ENCODE measurements around the gene LMOD1. TPM values are rescaled to one million over a fixed set of nuclear protein-coding genes. Genes with fewer than 3 reads are reported as not detected.

The LMOD1 gene
- total and polyA plus RNA-seq, 2 of the 8 experiments (the other 6 are each of a cell fraction or from before 2014, with no cell fraction given), result 0.77 to 1.4 TPM

- Histone ChIP-seq H3K79me1 (ENCODE audit: low read depth, low read length) (no peaks in the 10 kb centered on the region), H2BK12ac (ENCODE audit: low read depth, low read length) (no peak overlapping the region), H3K23me2 (ENCODE audit: low read depth, low read length) (no peaks in the 10 kb centered on the region), H2BK120ac (replicated peaks; ENCODE audit: low read depth, low read length) (no peak overlapping the region), H3K18ac (ENCODE audit: extremely low read depth, low read length) (no peak overlapping the region), H3K23ac (ENCODE audit: insufficient read length) (no peak overlapping the region), H3K27ac (ENCODE audit: low read depth, low read length) (no peak overlapping the region), H3K4me2 (ENCODE audit: insufficient read depth in 1 of 2, low read depth in 2 of 2, low read length in 2 of 2) (no peak overlapping the region), H3K4ac (replicated peaks; ENCODE audit: insufficient read length, low read depth, low read length) (no peak overlapping the region), H3K9ac (replicated peaks in 1 of 4; ENCODE audit: extremely low read depth in 1 of 4, low read depth in 3 of 4, low read length in 3 of 4) (no peak overlapping the region), H3K36me3 (ENCODE audit: control insufficient read depth in 2 of 4, insufficient read depth in 4 of 4, low read length in 3 of 4) (no peaks in the 10 kb centered on the region), H3K14ac (ENCODE audit: insufficient read length) (no peak overlapping the region), H4K20me1 (replicated peaks in 1 of 2; ENCODE audit: control insufficient read depth in 1 of 2, insufficient read depth in 2 of 2, low read length in 2 of 2) (no peaks in the 10 kb centered on the region), H3K56ac (replicated peaks; ENCODE audit: insufficient read length, low read depth, low read length) (no peak overlapping the region), H3K4me1 (replicated peaks in 1 of 4; ENCODE audit: control insufficient read depth in 3 of 4, insufficient read depth in 4 of 4, low read length in 3 of 4) (peaks cover 0 to 3% (median 1%) of the 10 kb centered on the region in 4 experiments; a peak in 5 of 7 replicates), H4K91ac (replicated peaks; ENCODE audit: insufficient read length, low read length) (no peak overlapping the region), H2AFZ (ENCODE audit: low read length) (no peak overlapping the region), H2BK15ac (ENCODE audit: low read length) (no peak overlapping the region), H2BK20ac (ENCODE audit: low read length) (no peak overlapping the region), H2BK5ac (ENCODE audit: low read depth, low read length) (no peak overlapping the region), H3K79me2 (ENCODE audit: control insufficient read depth in 1 of 2, insufficient read depth in 2 of 2, low read length in 2 of 2) (no peaks in the 10 kb centered on the region), H4K5ac (ENCODE audit: insufficient read length, low read depth, low read length) (no peak overlapping the region), H2AK5ac (ENCODE audit: low read depth, low read length) (no peak overlapping the region), H3K9me3 (ENCODE audit: insufficient read depth in 2 of 2, low read depth in 1 of 2, low read length in 1 of 2) (no peaks in the 10 kb centered on the region), H3K4me3 (ENCODE audit: extremely low read depth in 1 of 4, insufficient read depth in 2 of 4, low read depth in 3 of 4, low read length in 4 of 4) (no peak overlapping the region), H3K27me3 (replicated peaks in 1 of 4; ENCODE audit: control insufficient read depth in 3 of 4, extremely low read depth in 1 of 4, insufficient read depth in 3 of 4, low read length in 3 of 4) (no peaks in the 10 kb centered on the region), H4K8ac (ENCODE audit: extremely low read depth, insufficient read depth, low read length) (no peak overlapping the region)
- WGBS, 2 experiments (ENCODE audit: extremely low coverage in 1 of 2, insufficient coverage in 1 of 2, insufficient read length in 1 of 2, insufficient replicate concordance in 2 of 2, low coverage in 1 of 2, low lambda C conversion rate in 2 of 2, missing lambda C conversion rate in 1 of 2), result 90% methylated on average over 10 of the region's 11 CpGs; no CpG with 5 or more reads in 1 of the 2 experiments
- ChIA-PET POLR2A (ENCODE audit: partially characterized antibody) (interaction anchor here (1.2 to 1.9 kb wide), 3 partner anchors 19 to 94 kb away, joined by 3 to 5 read pairs (median 3); partner anchors contain the start of gene ELF3), CTCF (ENCODE audit: partially characterized antibody) (interaction anchor here (0.7 to 4.0 kb wide), 8 partner anchors 9 to 92 kb away, joined by 3 to 22 read pairs (median 4); partner anchors contain the start of gene LMOD1)
- TF ChIP-seq ASH2L (IDR thresholded peaks at IDR 0.05; ENCODE audit: low read length) (no peak), BACH1 (IDR thresholded peaks at IDR 0.05; ENCODE audit: low read length) (no peak), RXRA (IDR thresholded peaks at IDR 0.05; ENCODE audit: insufficient read depth, low read depth, low read length) (no peak), SUZ12 (IDR thresholded peaks at IDR 0.05; ENCODE audit: low read length) (no peak), E2F6 (IDR thresholded peaks at IDR 0.05) (no peak)
- DNase-seq (ENCODE audit: low read depth in 1 of 2, low spot score in 2 of 2), result no peak
- no peak for FAIRE-seq
Measured at GRCh38 chr1:201916649-201917249, 29.6 kb downstream of the LMOD1 start.
